ENCODE results near the gene MYEOV.

GRCh38 chr11:69277074-69277809 is 16.7 kb upstream of the MYEOV start:
- no peak for TF ChIP-seq POLR2A (IDR thresholded peaks at IDR 0.05)
- no peak for TF ChIP-seq CTCF (IDR thresholded peaks at IDR 0.05)

All from heart left ventricle (tissue), 13 donors.